Adipocyte (in vitro differentiated cells): ENCODE results near the gene CIRBP.
"Not testable (repeated sequence)": the region's sequence is repeated elsewhere in the genome, so short reads cannot be mapped to it uniquely, and the experiment has no call there.

Experiments
- DNase-seq: peaks from one replicate; pipeline ENCODE4 v3.0.0-alpha.2; 2015; ENCODE audit warnings: low read depth
- H3K27me3 ChIP-seq: replicated peaks from 2 replicates; pipeline ENCODE4 v1.7.0; 2013; ENCODE audit warnings: mild to moderate bottlenecking, low read length, moderate library complexity; ENCODE audit not compliant: control insufficient read depth, insufficient read depth
- H3K36me3 ChIP-seq: 2 replicates; pipeline ENCODE4 v1.7.0; 2013; ENCODE audit warnings: low read length, mild to moderate bottlenecking, moderate library complexity; ENCODE audit not compliant: control insufficient read depth, insufficient read depth, severe bottlenecking
- H3K4me1 ChIP-seq: 2 replicates; pipeline ENCODE4 v1.7.0; 2013; ENCODE audit warnings: mild to moderate bottlenecking, low read length, moderate library complexity; ENCODE audit not compliant: control insufficient read depth, insufficient read depth
- H3K4me3 ChIP-seq: 2 replicates; pipeline ENCODE4 v1.7.0; 2013; ENCODE audit warnings: mild to moderate bottlenecking, low read length, moderate library complexity
- H3K9ac ChIP-seq: 2 replicates; pipeline ENCODE4 v1.7.0; 2013; ENCODE audit warnings: mild to moderate bottlenecking, low read length, moderate library complexity
- H3K9me3 ChIP-seq: 2 replicates; pipeline ENCODE4 v1.7.0; 2013; ENCODE audit warnings: mild to moderate bottlenecking, low read length, moderate library complexity; ENCODE audit not compliant: control insufficient read depth

The CIRBP gene

GRCh38 chr19:1296078-1296477 is 26.9 kb downstream of the CIRBP start:
- Histone ChIP-seq H3K9me3 (no peaks in the 10 kb centered on the region), H3K4me1 (no peaks in the 10 kb centered on the region), H3K36me3 (no peaks in the 10 kb centered on the region), H3K27me3 (peaks cover 37% of the 10 kb centered on the region), H3K4me3 (no peak overlapping the region), H3K9ac (no peak overlapping the region)
- DNase-seq: no peak

- no peak overlapping the region for H3K9ac ChIP-seq
- no peaks in the 10 kb centered on the region for H3K4me1 ChIP-seq
- H3K9me3 ChIP-seq: no peaks in the 10 kb centered on the region
- no peak overlapping the region for H3K4me3 ChIP-seq
- no peaks in the 10 kb centered on the region for H3K36me3 ChIP-seq
- no peak for DNase-seq
- H3K27me3 ChIP-seq: peaks cover 36% of the 10 kb centered on the region
These were observed 27.6 kb downstream of the CIRBP start for GRCh38 chr19:1296575-1297271.

- no peak for DNase-seq
- Histone ChIP-seq H3K4me1 (no peaks in the 10 kb centered on the region), H3K36me3 (no peaks in the 10 kb centered on the region), H3K9me3 (no peaks in the 10 kb centered on the region), H3K9ac (no peak overlapping the region), H3K4me3 (no peak overlapping the region), H3K27me3 (peaks cover 21% of the 10 kb centered on the region)
These were observed 29.1 kb downstream of the CIRBP start for GRCh38 chr19:1298235-1298634.

GRCh38 chr19:1299801-1300200 is 30.7 kb downstream of the CIRBP start:
- H3K9me3 ChIP-seq: no peaks in the 10 kb centered on the region
- H3K9ac ChIP-seq: no peak overlapping the region
- H3K27me3 ChIP-seq: peaks cover 6% of the 10 kb centered on the region
- no peak overlapping the region for H3K4me3 ChIP-seq
- no peaks in the 10 kb centered on the region for H3K36me3 ChIP-seq
- DNase-seq: no peak
- H3K4me1 ChIP-seq: no peaks in the 10 kb centered on the region

DNA sequence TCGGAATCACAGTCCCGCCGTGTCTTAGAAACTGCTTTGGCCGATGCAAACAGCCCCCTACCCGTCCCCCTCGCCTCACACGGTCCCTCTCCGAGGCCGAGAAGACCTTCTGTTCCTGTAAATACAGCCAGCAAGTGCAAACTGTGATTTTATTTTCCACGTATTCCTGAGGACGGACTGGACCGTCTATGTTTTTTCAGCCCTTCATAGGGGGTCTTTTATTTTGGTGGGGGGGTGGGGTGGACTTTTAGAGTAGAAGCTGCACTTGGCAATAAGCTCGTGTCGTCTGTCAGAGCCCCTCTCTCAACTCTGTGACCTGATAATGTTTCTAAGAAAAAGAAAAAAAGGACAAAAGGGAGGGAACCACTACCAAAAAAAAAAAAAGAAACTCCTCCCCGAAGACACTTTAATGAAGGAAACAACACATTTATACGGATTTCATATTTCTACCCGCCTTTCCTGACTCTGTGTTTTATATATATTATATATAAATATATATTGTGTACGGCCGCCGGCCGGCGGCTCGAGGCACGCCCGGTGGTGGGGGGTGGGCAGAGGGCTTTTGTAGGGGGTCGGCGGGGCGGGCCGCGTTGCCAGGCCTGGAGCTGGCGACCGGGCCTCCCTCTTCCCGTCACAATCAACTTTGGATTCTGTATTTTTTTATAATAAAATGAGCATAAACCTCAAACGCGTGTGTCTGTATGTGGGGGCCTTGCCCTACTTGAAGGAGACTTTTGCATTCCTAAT is 31.8 kb downstream of the CIRBP start:
- no peaks in the 10 kb centered on the region for H3K4me1 ChIP-seq
- H3K27me3 ChIP-seq: peaks cover 10% of the 10 kb centered on the region
- H3K9ac ChIP-seq: no peak overlapping the region
- DNase-seq: no peak
- no peaks in the 10 kb centered on the region for H3K9me3 ChIP-seq
- H3K36me3 ChIP-seq: no peaks in the 10 kb centered on the region
- no peak overlapping the region for H3K4me3 ChIP-seq

GRCh38 chr19:1302533-1303239 is 33.6 kb downstream of the CIRBP start:
- Histone ChIP-seq H3K9me3 (no peaks in the 10 kb centered on the region), H3K27me3 (peaks cover 10% of the 10 kb centered on the region), H3K4me3 (no peak overlapping the region), H3K4me1 (no peaks in the 10 kb centered on the region), H3K9ac (no peak overlapping the region), H3K36me3 (no peaks in the 10 kb centered on the region)
- no peak for DNase-seq

GRCh38 chr19:1304197-1304924 is 35.2 kb downstream of the CIRBP start:
- Histone ChIP-seq H3K36me3 (no peaks in the 10 kb centered on the region), H3K9ac (no peak overlapping the region), H3K4me1 (no peaks in the 10 kb centered on the region), H3K4me3 (no peak overlapping the region), H3K9me3 (no peaks in the 10 kb centered on the region), H3K27me3 (peaks cover 9% of the 10 kb centered on the region)
- no peak for DNase-seq

DNA sequence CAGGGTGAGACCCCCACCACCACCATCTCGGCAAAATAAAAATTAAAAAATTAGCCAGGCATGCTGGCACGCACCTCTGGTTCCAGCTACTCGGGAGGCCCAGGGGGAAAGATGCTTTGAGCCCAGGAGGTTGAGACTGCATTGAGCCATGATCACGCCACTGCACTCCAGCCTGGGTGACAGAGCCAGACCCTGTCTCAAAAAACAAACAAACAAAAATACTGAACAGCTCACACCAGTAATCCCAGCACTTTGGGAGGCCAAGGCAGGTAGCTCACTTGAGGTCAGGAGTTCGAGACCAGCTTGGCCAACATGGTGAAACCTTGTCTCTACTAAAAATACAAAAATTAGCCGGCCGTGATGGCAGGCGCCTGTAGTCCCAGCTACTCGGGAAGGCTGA is 36.2 kb downstream of the CIRBP start:
- H3K9ac ChIP-seq, DNase-seq, H3K9me3 ChIP-seq, H3K4me1 ChIP-seq, H3K4me3 ChIP-seq, H3K36me3 ChIP-seq: not testable (repeated sequence)
- peaks cover 15% of the 10 kb centered on the region for H3K27me3 ChIP-seq

DNA sequence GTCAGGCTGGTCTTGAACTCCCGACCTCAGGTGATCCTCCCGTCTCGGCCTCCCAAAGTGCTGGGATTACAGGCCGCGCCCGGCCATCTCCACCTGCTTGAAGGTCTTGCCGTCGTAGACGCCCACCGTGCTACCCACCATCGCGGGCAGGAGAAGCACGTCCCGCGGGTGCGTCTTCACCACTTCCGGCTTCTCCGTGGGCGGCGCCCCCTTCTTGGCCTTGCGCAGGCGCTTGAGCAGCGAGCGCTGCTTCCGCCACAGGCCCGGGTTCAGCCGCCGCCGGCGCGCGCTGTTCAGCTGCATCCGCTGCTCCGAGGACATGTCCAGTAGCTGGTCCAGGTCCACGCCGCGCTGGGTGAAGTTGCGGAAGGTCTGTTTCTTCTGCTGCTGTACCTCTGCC is 38.2 kb downstream of the CIRBP start:
- DNase-seq: no peak

DNA sequence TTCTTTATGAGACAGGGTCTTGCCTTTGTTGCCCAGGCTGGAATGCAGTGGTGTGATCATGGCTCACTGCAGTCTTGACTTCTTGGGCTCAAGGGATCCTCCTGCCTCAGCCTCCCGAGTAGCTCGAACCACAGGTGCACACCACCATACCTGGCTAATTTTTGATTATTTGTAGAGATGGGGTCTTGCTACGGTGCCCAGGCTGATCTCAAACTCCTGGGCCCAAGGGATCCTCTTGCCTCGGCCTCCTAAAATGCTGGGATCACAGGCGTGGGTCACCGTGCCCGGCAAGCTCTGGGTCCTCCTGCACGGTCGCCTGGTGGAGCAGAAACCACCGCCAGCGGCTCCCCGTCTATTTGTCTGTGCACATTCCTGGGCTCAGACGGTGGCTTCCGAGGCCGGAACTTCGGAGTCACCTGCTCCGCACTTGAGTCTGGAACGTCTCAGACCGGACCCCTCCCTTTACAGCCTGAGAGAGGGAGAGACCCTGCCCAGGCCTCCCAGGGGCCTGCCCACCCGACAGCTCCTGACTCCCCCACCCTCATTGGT is 38.7 kb downstream of the CIRBP start:
- Histone ChIP-seq H3K4me1 (no peaks in the 10 kb centered on the region), H3K9ac (no peak overlapping the region), H3K36me3 (no peaks in the 10 kb centered on the region), H3K4me3 (no peak overlapping the region), H3K27me3 (peaks cover 15% of the 10 kb centered on the region), H3K9me3 (no peaks in the 10 kb centered on the region)
- no peak for DNase-seq

More for the DNA sequence above, 38.2 kb downstream of the CIRBP start:
- Histone ChIP-seq H3K4me1 (no peaks in the 10 kb centered on the region), H3K27me3 (peaks cover 15% of the 10 kb centered on the region), H3K36me3 (no peaks in the 10 kb centered on the region), H3K9ac (no peak overlapping the region), H3K9me3 (no peaks in the 10 kb centered on the region), H3K4me3 (no peak overlapping the region)

GRCh38 chr19:1308718-1309117 is 39.6 kb downstream of the CIRBP start:
- Histone ChIP-seq H3K9ac (no peak overlapping the region), H3K4me1 (no peaks in the 10 kb centered on the region), H3K36me3 (no peaks in the 10 kb centered on the region), H3K27me3 (peaks cover 23% of the 10 kb centered on the region), H3K4me3 (no peak overlapping the region), H3K9me3 (no peaks in the 10 kb centered on the region)
- no peak for DNase-seq
